Forelimb muscle (tissue), 1 donor: ENCODE measurements around the gene CCNF. TPM values are rescaled to one million over a fixed set of nuclear protein-coding genes. Genes with fewer than 3 reads are reported as not detected.
"Not testable (repeated sequence)": the region's sequence is repeated elsewhere in the genome, so short reads cannot be mapped to it uniquely, and the experiment has no call there.

ENCODE experiments used
- DNase-seq: peaks from one replicate; pipeline ENCODE4 v3.0.0-alpha.2; 2013; ENCODE audit warnings: low read depth
- polyA plus RNA-seq: library from polyadenylated mRNA; unstranded; fragments of 120-200 nt; gene quantifications from one replicate; pipeline ENCODE4 v1.2.1, GENCODE V29; 2013; ENCODE audit not compliant: insufficient read length

The CCNF gene
- polyA plus RNA-seq, result 6.2 TPM

- peak; percentile 86 for DNase-seq
These were observed at the start of gene CCNF for GRCh38 chr16:2429034-2429770. CCNF (plus strand) TSS chr16:2429447; CDS start chr16:2429482, 35 bp downstream.

- DNase-seq, result no peak
These were observed 45.7 kb upstream of the CCNF start for GRCh38 chr16:2383501-2383900.

- DNase-seq, result no peak
These were observed 44.8 kb upstream of the CCNF start for GRCh38 chr16:2384426-2384825.

- no peak for DNase-seq
These were observed 43.9 kb upstream of the CCNF start for GRCh38 chr16:2385190-2385836.

- DNase-seq, result not testable (repeated sequence)
These were observed 43.3 kb upstream of the CCNF start for GRCh38 chr16:2385982-2386381.

GRCh38 chr16:2386990-2387389 lies 42.3 kb upstream of the CCNF start:
- no peak for DNase-seq

- DNase-seq, result no peak
These were observed 40.9 kb upstream of the CCNF start for GRCh38 chr16:2388139-2388874.

GRCh38 chr16:2388875-2389433 lies 40.3 kb upstream of the CCNF start:
- DNase-seq, result no peak

GRCh38 chr16:2392025-2392424 lies 37.2 kb upstream of the CCNF start:
- DNase-seq, result no peak

GRCh38 chr16:2398520-2398919 lies 30.7 kb upstream of the CCNF start:
- no peak for DNase-seq

- no peak for DNase-seq
These were observed 25.1 kb upstream of the CCNF start for GRCh38 chr16:2404099-2404498.

- no peak for DNase-seq
These were observed 14.2 kb upstream of the CCNF start for GRCh38 chr16:2415085-2415484.

GRCh38 chr16:2420035-2420434 lies 9.2 kb upstream of the CCNF start:
- DNase-seq, result no peak

GRCh38 chr16:2422123-2422867 lies 7.0 kb upstream of the CCNF start:
- no peak for DNase-seq

GRCh38 chr16:2424061-2425007 lies 4.9 kb upstream of the CCNF start:
- no peak for DNase-seq

GRCh38 chr16:2425008-2425518 lies 4.2 kb upstream of the CCNF start:
- no peak for DNase-seq

GRCh38 chr16:2425825-2426430 lies 3.3 kb upstream of the CCNF start:
- DNase-seq, result no peak

GRCh38 chr16:2426941-2427361 lies 2.3 kb upstream of the CCNF start:
- no peak for DNase-seq

- no peak for DNase-seq
These were observed 1.7 kb upstream of the CCNF start for GRCh38 chr16:2427526-2427925.
